Gastrocnemius medialis (tissue), 4 donors: ENCODE data around the gene PRLH.

ENCODE experiments used
- CTCF ChIP-seq, 5 experiments: fragments of 450-650 bp in 3 of 5; fragments of 200-600 bp in 2 of 5; sonication (generic) in 2 of 5; IDR thresholded peaks in 4 of 5; conservative IDR thresholded peaks in 1 of 5; 1 replicate in 4 of 5; 2 replicates in 1 of 5; pipeline ENCODE4 v1.5.1; 2016 to 2019; ENCODE audit warnings: antibody characterized with exemption in 5 of 5, mild to moderate bottlenecking in 3 of 5, moderate library complexity in 3 of 5
- POLR2A ChIP-seq, 2 donors: fragments of 450-650 bp; IDR thresholded peaks; one replicate each; pipeline ENCODE4 v1.6.1; 2017; ENCODE audit warnings: antibody characterized with exemption in 2 of 2, mild to moderate bottlenecking in 2 of 2, moderate library complexity in 2 of 2

GRCh38 chr2:237585590-237586221 lies 19.3 kb downstream of the PRLH start:
- TF ChIP-seq POLR2A (IDR thresholded peaks at IDR 0.05) (no peak), CTCF (IDR thresholded peaks at IDR 0.05 in 4 of 5, conservative IDR thresholded peaks at IDR 0.05 in 1 of 5) (no peak)
